Left lung (tissue), 10 donors: ENCODE data around the gene SDHB. TPM values are rescaled to one million over a fixed set of nuclear protein-coding genes. Genes with fewer than 3 reads are reported as not detected.

ENCODE experiments used
- ATAC-seq: fragments of 200-7000 bp; cut with Tn5 transposase; one replicate; pipeline ENCODE4 v1.9.1; 2020; ENCODE audit warnings: moderate library complexity
- DNase-seq, 4 donors: peaks; one replicate each; pipeline ENCODE4 v3.0.0-alpha.2; 2013 to 2020
- H3K27ac ChIP-seq, 2 donors: fragments of 200-600 bp; sonication (generic) in 1 of 2; one replicate each; pipeline versions ENCODE4 v1.5.0 to v1.8.0; 2020 to 2021
- H3K27me3 ChIP-seq, 2 donors: fragments of 200-600 bp; sonication (generic) in 1 of 2; one replicate each; pipeline versions ENCODE4 v1.5.0 to v1.8.0; 2020 to 2021
- H3K36me3 ChIP-seq, 2 donors: fragments of 200-600 bp; sonication (generic) in 1 of 2; one replicate each; pipeline versions ENCODE4 v1.5.0 to v1.8.0; 2020 to 2021
- H3K4me1 ChIP-seq, 2 donors: fragments of 200-600 bp; one replicate each; pipeline ENCODE4 v1.8.0; 2021
- H3K4me3 ChIP-seq, 2 donors: fragments of 200-600 bp; sonication (generic) in 1 of 2; one replicate each; pipeline versions ENCODE4 v1.5.0 to v1.8.0; 2020 to 2021; ENCODE audit warnings: mild to moderate bottlenecking in 1 of 2
- H3K9me3 ChIP-seq, 2 donors: fragments of 200-600 bp; sonication (generic) in 1 of 2; one replicate each; pipeline versions ENCODE4 v1.5.0 to v1.8.0; 2020 to 2021
- CTCF ChIP-seq, 2 donors: fragments of 200-600 bp; sonication (generic) in 1 of 2; IDR thresholded peaks; one replicate each; pipeline versions ENCODE4 v1.5.0 to v1.8.0; 2021; ENCODE audit warnings: antibody characterized with exemption in 2 of 2
- intact Hi-C, 2 donors: fragments of 100-400 bp; cut with DNase I; formaldehyde crosslinking; loops; one replicate each; pipeline versions ENCODE4 v1.11.2 to v1.14.2; 2022
- polyA plus RNA-seq, 6 donors: library from polyadenylated mRNA; unstranded; fragments of 120-200 nt; gene quantifications; one replicate each; pipeline ENCODE4 v1.2.1, GENCODE V29; 2013; ENCODE audit not compliant: insufficient read length in 6 of 6
- total RNA-seq, 2 donors: library from RNA; stranded (reverse); fragmentation: NEBNext Ultra II Directional; extraction: Animal tissue kit (Norgen Biotek cat#: 25700); gene quantifications; one replicate each; pipeline ENCODE4 v1.2.1, GENCODE V29; 2021
- donor health status: DM: no; HTN: yes; CAD: no.
- donor health status: DM: no; HTN: no; CAD: no.

SDHB gene
- total and polyA plus RNA-seq, 8 donors, result 86.8 to 110 (median 98.1) TPM

GRCh38 chr1:16989676-16990391 lies 64.0 kb downstream of the SDHB start:
- intact Hi-C loops, result no loop called here
- H3K36me3 ChIP-seq, result peaks cover 0 to 92% of the 10 kb centered on the region in 2 donors
- no peak for DNase-seq

GRCh38 chr1:16988210-16988609 lies 65.6 kb downstream of the SDHB start:
- Histone ChIP-seq H3K9me3 (no peaks in the 10 kb centered on the region), H3K4me3 (no peak overlapping the region), H3K36me3 (peaks cover 0 to 78% of the 10 kb centered on the region in 2 donors), H3K27me3 (peaks cover 0 to under 1% of the 10 kb centered on the region in 2 donors), H3K27ac (no peak overlapping the region), H3K4me1 (no peaks in the 10 kb centered on the region)
- ATAC-seq (no peak), DNase-seq (no peak)
- TF ChIP-seq CTCF (IDR thresholded peaks at IDR 0.05), result no peak
- intact Hi-C loops, result no loop called here

More at GRCh38 chr1:16989676-16990391, 64.0 kb downstream of the SDHB start:
- TF ChIP-seq CTCF (IDR thresholded peaks at IDR 0.05), result no peak
- no peak for ATAC-seq
- no peaks in the 10 kb centered on the region for H3K9me3 ChIP-seq
- no peaks in the 10 kb centered on the region for H3K4me1 ChIP-seq
- no peak overlapping the region for H3K4me3 ChIP-seq
- no peak overlapping the region for H3K27ac ChIP-seq
- H3K27me3 ChIP-seq, result no peaks in the 10 kb centered on the region

- no peaks in the 10 kb centered on the region for H3K9me3 ChIP-seq
- H3K36me3 ChIP-seq, result peaks cover 0 to 68% of the 10 kb centered on the region in 2 donors
- peaks cover 0 to 13% of the 10 kb centered on the region in 2 donors for H3K27me3 ChIP-seq
- no peak for TF ChIP-seq CTCF (IDR thresholded peaks at IDR 0.05)
- H3K27ac ChIP-seq, result no peak overlapping the region
- intact Hi-C loops, result no loop called here
- DNase-seq, result no peak
- H3K4me1 ChIP-seq, result no peaks in the 10 kb centered on the region
- no peak overlapping the region for H3K4me3 ChIP-seq
- no peak for ATAC-seq
Observed at GRCh38 chr1:16986962-16987361, 66.9 kb downstream of the SDHB start.

GRCh38 chr1:16986560-16986959 lies 67.3 kb downstream of the SDHB start:
- Histone ChIP-seq H3K4me3 (no peak overlapping the region), H3K4me1 (no peaks in the 10 kb centered on the region), H3K27ac (no peak overlapping the region), H3K27me3 (peaks cover 0 to 17% of the 10 kb centered on the region in 2 donors), H3K36me3 (peaks cover 0 to 64% of the 10 kb centered on the region in 2 donors), H3K9me3 (no peaks in the 10 kb centered on the region)
- no peak for DNase-seq
- intact Hi-C loops, result no loop called here
- TF ChIP-seq CTCF (IDR thresholded peaks at IDR 0.05), result no peak
- ATAC-seq, result no peak

GRCh38 chr1:16986113-16986512 lies 67.7 kb downstream of the SDHB start:
- Histone ChIP-seq H3K27me3 (peaks cover 0 to 21% of the 10 kb centered on the region in 2 donors), H3K4me3 (no peak overlapping the region), H3K9me3 (no peaks in the 10 kb centered on the region), H3K4me1 (no peaks in the 10 kb centered on the region), H3K36me3 (peaks cover 0 to 60% of the 10 kb centered on the region in 2 donors), H3K27ac (no peak overlapping the region)
- ATAC-seq, result no peak
- TF ChIP-seq CTCF (IDR thresholded peaks at IDR 0.05), result no peak
- intact Hi-C loops, result no loop called here
- no peak for DNase-seq
